NCI-H1436 (cell line): ENCODE measurements around the gene IQCN.
"Not testable (repeated sequence)": the region's sequence is repeated elsewhere in the genome, so short reads cannot be mapped to it uniquely, and the experiment has no call there.

Source experiments
- DNase-seq: peaks from one replicate; lab custom pipeline; 2025; lab: John Stamatoyannopoulos, UW

Gene IQCN

DNA sequence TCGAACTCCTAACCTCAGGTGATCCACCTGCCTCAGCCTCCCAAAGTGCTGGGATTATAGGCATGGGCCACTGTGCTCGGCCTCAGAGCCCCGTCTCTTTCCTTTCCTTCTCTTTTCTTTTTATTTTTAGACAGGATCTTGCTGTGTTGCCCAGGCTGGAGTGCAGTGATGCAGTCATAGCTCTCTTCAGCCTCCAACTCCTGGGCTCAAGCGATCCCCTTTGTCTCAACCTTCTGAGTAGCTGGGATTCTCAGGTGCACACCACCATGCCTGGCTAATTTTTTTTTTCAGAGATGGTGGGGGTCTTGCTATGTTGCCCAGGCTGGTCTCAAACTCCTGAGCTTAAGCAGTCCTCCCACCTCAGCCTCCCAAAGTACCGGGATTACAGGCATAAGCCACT lies 64.3 kb downstream of the IQCN start:
- DNase-seq = not testable (repeated sequence)

DNA sequence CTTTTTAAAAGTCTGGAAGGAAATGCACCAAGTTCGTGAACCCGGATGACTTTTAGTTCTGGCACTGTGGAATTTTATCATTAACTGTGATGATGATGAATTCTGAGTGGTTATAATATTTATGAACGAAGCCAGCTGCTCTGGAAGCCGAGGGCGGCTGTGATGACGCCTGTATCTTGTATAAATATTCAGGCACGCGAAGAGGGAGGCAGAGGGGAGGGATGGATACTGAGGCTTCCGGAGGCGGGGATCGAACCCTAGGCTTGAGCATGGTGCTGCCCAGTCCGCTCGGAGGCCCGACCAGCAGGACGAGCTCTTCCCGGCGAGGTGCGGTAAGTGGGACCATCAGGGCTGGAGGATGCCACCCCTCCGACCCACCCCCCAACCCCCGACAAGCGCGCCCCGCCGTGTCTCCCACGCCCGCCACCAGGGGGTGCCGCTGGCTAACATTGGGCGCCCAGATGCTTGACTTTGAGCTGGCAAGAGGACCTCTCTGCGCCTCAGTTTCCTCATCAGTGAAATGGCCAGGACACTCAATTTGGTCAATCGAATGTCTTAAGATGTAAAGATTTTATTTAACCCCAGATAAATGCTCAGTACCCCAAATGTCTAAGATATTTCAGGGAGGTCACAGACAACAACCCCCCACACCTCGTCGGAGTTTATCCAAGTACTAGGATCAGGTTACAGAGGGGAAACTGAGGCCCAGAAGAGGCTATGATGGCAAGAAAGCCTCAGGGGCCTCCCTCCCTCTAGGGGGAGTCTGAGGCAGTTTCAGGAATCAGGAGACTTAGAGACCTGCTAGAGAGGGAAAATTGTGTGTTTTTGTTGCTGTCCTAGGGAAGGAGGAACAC lies 65.9 kb downstream of the IQCN start:
- no peak for DNase-seq
